OCI-LY7 (cell line): ENCODE results near the gene IQUB.

Source experiments
- EZH2phosphoT487 ChIP-seq: fragments of 200-600 bp; sonication (generic); IDR thresholded peaks from 2 replicates; pipeline ENCODE4 v1.6.1; 2018; ENCODE audit warnings: low read depth, borderline replicate concordance, mild to moderate bottlenecking, mixed run types, antibody characterized with exemption, low read length, moderate library complexity, mixed read lengths
- TF ChIP-seq, protein P1 (sequence below): fragments of 200-600 bp; sonication (generic); conservative IDR thresholded peaks from 2 replicates; pipeline ENCODE4 v1.5.1; 2014; ENCODE audit warnings: mild to moderate bottlenecking, antibody characterized with exemption, low read length, moderate library complexity, mixed read lengths

DNA sequence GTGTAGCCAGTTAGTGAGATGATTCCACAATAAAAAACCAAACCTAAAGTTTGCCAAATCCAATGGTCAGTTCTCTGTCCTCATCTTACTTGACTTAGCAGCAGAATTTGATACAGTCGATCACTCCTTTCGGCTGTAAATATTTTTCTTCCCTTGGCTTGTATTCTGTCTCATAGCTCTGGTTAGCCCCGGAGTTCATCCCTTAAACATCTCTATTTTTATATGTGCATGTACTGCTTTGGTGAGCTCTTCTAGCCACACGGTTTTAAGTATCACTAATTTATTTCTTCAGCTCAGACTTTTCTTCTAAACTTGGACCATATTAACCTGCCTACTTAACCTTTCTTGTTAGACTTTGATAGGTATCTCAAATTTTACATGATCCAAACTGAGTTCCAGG, 49.4 kb upstream of the IQUB start:
- TF ChIP-seq, protein P1, sequence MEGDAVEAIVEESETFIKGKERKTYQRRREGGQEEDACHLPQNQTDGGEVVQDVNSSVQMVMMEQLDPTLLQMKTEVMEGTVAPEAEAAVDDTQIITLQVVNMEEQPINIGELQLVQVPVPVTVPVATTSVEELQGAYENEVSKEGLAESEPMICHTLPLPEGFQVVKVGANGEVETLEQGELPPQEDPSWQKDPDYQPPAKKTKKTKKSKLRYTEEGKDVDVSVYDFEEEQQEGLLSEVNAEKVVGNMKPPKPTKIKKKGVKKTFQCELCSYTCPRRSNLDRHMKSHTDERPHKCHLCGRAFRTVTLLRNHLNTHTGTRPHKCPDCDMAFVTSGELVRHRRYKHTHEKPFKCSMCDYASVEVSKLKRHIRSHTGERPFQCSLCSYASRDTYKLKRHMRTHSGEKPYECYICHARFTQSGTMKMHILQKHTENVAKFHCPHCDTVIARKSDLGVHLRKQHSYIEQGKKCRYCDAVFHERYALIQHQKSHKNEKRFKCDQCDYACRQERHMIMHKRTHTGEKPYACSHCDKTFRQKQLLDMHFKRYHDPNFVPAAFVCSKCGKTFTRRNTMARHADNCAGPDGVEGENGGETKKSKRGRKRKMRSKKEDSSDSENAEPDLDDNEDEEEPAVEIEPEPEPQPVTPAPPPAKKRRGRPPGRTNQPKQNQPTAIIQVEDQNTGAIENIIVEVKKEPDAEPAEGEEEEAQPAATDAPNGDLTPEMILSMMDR: no peak
- TF ChIP-seq EZH2phosphoT487: no peak
